Measurements from ENCODE around the gene SENP5. TPM values are rescaled to one million over a fixed set of nuclear protein-coding genes. Genes with fewer than 3 reads are reported as not detected.
A peak's percentile ranks its signal among the peaks of the same experiment; 100 is the strongest.

SENP5 gene
- total and polyA plus RNA-seq, 9 of the 15 experiments (the other 6 are each of a cell fraction or from before 2014, with no cell fraction given): 18.3 to 59.7 (median 35.8) TPM

- no peak for TF ChIP-seq PREB (CRISPR knock-in tag; IDR thresholded peaks at IDR 0.05)
- no peak for TF ChIP-seq SMC3 (conservative IDR thresholded peaks at IDR 0.05; ENCODE audit: insufficient read depth, low read depth, low read length)
- TF ChIP-seq GATAD2B (IDR thresholded peaks at IDR 0.05; ENCODE audit: borderline replicate concordance): peak; percentile 72
- no peak for TF ChIP-seq ZNF316 (IDR thresholded peaks at IDR 0.05)
- no peak for TF ChIP-seq GABPB1 (CRISPR knock-in tag; IDR thresholded peaks at IDR 0.05)
- TF ChIP-seq SAFB2 (IDR thresholded peaks at IDR 0.05; ENCODE audit: borderline replicate concordance, low read depth, low read length, severe bottlenecking): no peak
- TF ChIP-seq, protein P1, sequence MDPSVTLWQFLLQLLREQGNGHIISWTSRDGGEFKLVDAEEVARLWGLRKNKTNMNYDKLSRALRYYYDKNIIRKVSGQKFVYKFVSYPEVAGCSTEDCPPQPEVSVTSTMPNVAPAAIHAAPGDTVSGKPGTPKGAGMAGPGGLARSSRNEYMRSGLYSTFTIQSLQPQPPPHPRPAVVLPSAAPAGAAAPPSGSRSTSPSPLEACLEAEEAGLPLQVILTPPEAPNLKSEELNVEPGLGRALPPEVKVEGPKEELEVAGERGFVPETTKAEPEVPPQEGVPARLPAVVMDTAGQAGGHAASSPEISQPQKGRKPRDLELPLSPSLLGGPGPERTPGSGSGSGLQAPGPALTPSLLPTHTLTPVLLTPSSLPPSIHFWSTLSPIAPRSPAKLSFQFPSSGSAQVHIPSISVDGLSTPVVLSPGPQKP (CRISPR knock-in tag; IDR thresholded peaks at IDR 0.05): no peak
- TF ChIP-seq, protein P2, sequence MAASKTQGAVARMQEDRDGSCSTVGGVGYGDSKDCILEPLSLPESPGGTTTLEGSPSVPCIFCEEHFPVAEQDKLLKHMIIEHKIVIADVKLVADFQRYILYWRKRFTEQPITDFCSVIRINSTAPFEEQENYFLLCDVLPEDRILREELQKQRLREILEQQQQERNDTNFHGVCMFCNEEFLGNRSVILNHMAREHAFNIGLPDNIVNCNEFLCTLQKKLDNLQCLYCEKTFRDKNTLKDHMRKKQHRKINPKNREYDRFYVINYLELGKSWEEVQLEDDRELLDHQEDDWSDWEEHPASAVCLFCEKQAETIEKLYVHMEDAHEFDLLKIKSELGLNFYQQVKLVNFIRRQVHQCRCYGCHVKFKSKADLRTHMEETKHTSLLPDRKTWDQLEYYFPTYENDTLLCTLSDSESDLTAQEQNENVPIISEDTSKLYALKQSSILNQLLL (CRISPR knock-in tag; IDR thresholded peaks at IDR 0.05; ENCODE audit: borderline replicate concordance): no peak
- no peak for TF ChIP-seq ZNF696 (CRISPR knock-in tag; conservative IDR thresholded peaks at IDR 0.05)
- no peak for TF ChIP-seq ZNF23 (CRISPR knock-in tag; IDR thresholded peaks at IDR 0.05)
- peak in 1 of 2 experiments; percentile 1; a peak in 1 of 4 replicates for TF ChIP-seq MAZ (CRISPR knock-in tag; conservative IDR thresholded peaks at IDR 0.05 in 1 of 2, IDR thresholded peaks at IDR 0.05 in 1 of 2)
- no peak for TF ChIP-seq LARP7 (IDR thresholded peaks at IDR 0.05)
- no peak for TF ChIP-seq NR1H2 (CRISPR knock-in tag; IDR thresholded peaks at IDR 0.05)
- TF ChIP-seq POLR2H (tag; IDR thresholded peaks at IDR 0.05; ENCODE audit: low read depth): peak; percentile 46; the same call in 1 of the 2 replicates
- no peak for TF ChIP-seq HNRNPUL1 (IDR thresholded peaks at IDR 0.05; ENCODE audit: low read length)
- TF ChIP-seq RBFOX2 (IDR thresholded peaks at IDR 0.05; ENCODE audit: low read depth, low read length): peak; percentile 9; the same call in 1 of the 2 replicates
- peak; percentile 90 for TF ChIP-seq FOXP1 (CRISPR knock-in tag; IDR thresholded peaks at IDR 0.05)
- TF ChIP-seq, protein P3, sequence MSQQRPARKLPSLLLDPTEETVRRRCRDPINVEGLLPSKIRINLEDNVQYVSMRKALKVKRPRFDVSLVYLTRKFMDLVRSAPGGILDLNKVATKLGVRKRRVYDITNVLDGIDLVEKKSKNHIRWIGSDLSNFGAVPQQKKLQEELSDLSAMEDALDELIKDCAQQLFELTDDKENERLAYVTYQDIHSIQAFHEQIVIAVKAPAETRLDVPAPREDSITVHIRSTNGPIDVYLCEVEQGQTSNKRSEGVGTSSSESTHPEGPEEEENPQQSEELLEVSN (IDR thresholded peaks at IDR 0.05; ENCODE audit: borderline replicate concordance in 1 of 2, extremely low read depth in 1 of 2, insufficient read depth in 1 of 2, insufficient read length in 1 of 2, low read depth in 1 of 2, low read length in 1 of 2, poor library complexity in 1 of 2, severe bottlenecking in 1 of 2): peak; percentile 35 to 80
- TF ChIP-seq RBM17 (IDR thresholded peaks at IDR 0.05; ENCODE audit: borderline replicate concordance, low read depth, low read length): no peak
- no peak for TF ChIP-seq JUN (IDR thresholded peaks at IDR 0.05; ENCODE audit: borderline replicate concordance, low read depth, low read length)
- TF ChIP-seq JUN (CRISPR knock-in tag; IDR thresholded peaks at IDR 0.05; ENCODE audit: borderline replicate concordance): no peak
- TF ChIP-seq POLR2G (IDR thresholded peaks at IDR 0.05; ENCODE audit: low read depth, low read length): peak; percentile 63
Measured at GRCh38 chr3:196968233-196969133, 100.8 kb downstream of the SENP5 start, which contains the start of gene PIGZ (continued).

Data from K562 (cell line).